H1 (cell line): ENCODE data around the gene IFNL1. TPM values are rescaled to one million over a fixed set of nuclear protein-coding genes. Genes with fewer than 3 reads are reported as not detected.

Experiments
- CTCF ChIA-PET: fragments of 300-600 bp; sonication (Branson Sonifier 250); formaldehyde crosslinking; loops from one replicate; lab custom pipeline; 2021; ENCODE audit not compliant: partially characterized antibody; lab: Charles Lee
- POLR2A ChIA-PET: fragments of 300-600 bp; sonication (Branson Sonifier 250); formaldehyde crosslinking; loops from one replicate; lab custom pipeline; 2021; ENCODE audit warnings: inconsistent platforms; ENCODE audit not compliant: partially characterized antibody; lab: Charles Lee
- DNase-seq, 2 experiments: peaks; one replicate each; pipeline versions ENCODE4 v3.0.0 to v3.0.0-alpha.2; 2010 to 2022; ENCODE audit warnings: low spot score in 2 of 2, low read depth in 1 of 2, mixed read lengths in 1 of 2
- FAIRE-seq: peaks from 2 replicates; lab custom pipeline; 2011; peaks lifted over from hg19 to GRCh38; lab: Jason Lieb, UNC
- H2AFZ ChIP-seq: 2 replicates; pipeline ENCODE4 v1.8.1; 2012; ENCODE audit warnings: low read length, inconsistent platforms
- H2AK5ac ChIP-seq: 2 replicates; pipeline ENCODE4 v1.6.1; 2013; ENCODE audit warnings: low read depth, low read length
- H2BK120ac ChIP-seq: replicated peaks from 2 replicates; pipeline ENCODE3; 2013; ENCODE audit warnings: low read depth, low read length, inconsistent platforms
- H2BK12ac ChIP-seq: 2 replicates; pipeline ENCODE4 v1.6.1; 2013; ENCODE audit warnings: low read depth, low read length
- H2BK15ac ChIP-seq: 2 replicates; pipeline ENCODE4 v1.6.1; 2013; ENCODE audit warnings: low read length
- H2BK20ac ChIP-seq: 2 replicates; pipeline ENCODE4 v1.6.1; 2013; ENCODE audit warnings: low read length
- H2BK5ac ChIP-seq: 2 replicates; pipeline ENCODE4 v1.6.1; 2013; ENCODE audit warnings: low read depth, low read length
- H3K14ac ChIP-seq: 2 replicates; pipeline ENCODE4 v1.6.1; 2013; ENCODE audit warnings: inconsistent platforms; ENCODE audit not compliant: insufficient read length
- H3K18ac ChIP-seq: 2 replicates; pipeline ENCODE4 v1.6.1; 2013; ENCODE audit warnings: low read length; ENCODE audit errors: extremely low read depth
- H3K23ac ChIP-seq: 2 replicates; pipeline ENCODE4 v1.6.1; 2013; ENCODE audit warnings: inconsistent platforms; ENCODE audit not compliant: insufficient read length
- H3K23me2 ChIP-seq: 2 replicates; pipeline ENCODE4 v1.6.1; 2013; ENCODE audit warnings: low read depth, low read length
- H3K27ac ChIP-seq: 2 replicates; pipeline ENCODE4 v1.6.1; 2011; ENCODE audit warnings: low read depth, low read length, inconsistent platforms
- H3K27me3 ChIP-seq, 4 experiments: replicated peaks in 1 of 4; 1 replicate in 1 of 4; 2 replicates in 3 of 4; pipeline versions ENCODE4 v1.6.1 to v1.8.1; 2011 to 2013; ENCODE audit warnings: low read length in 3 of 4, mild to moderate bottlenecking in 3 of 4, inconsistent platforms in 2 of 4, mixed read lengths in 2 of 4, moderate library complexity in 1 of 4; ENCODE audit not compliant: control insufficient read depth in 3 of 4, insufficient read depth in 3 of 4; ENCODE audit errors: extremely low read depth in 1 of 4
- H3K36me3 ChIP-seq, 4 experiments: 2 replicates each; pipeline versions ENCODE4 v1.6.1 to v1.8.1; 2011 to 2013; ENCODE audit warnings: mild to moderate bottlenecking in 4 of 4, low read length in 3 of 4, moderate library complexity in 2 of 4, control low read depth in 1 of 4, inconsistent platforms in 1 of 4; ENCODE audit not compliant: insufficient read depth in 4 of 4, control insufficient read depth in 2 of 4
- H3K4ac ChIP-seq: replicated peaks from 2 replicates; pipeline ENCODE3; 2013; ENCODE audit warnings: low read length, low read depth, mixed read lengths, inconsistent platforms; ENCODE audit not compliant: insufficient read length
- H3K4me1 ChIP-seq, 4 experiments: replicated peaks in 1 of 4; 1 replicate in 1 of 4; 2 replicates in 3 of 4; pipeline versions ENCODE4 v1.6.1 to v1.8.1; 2011 to 2013; ENCODE audit warnings: low read length in 3 of 4, inconsistent platforms in 2 of 4, mixed read lengths in 1 of 4; ENCODE audit not compliant: insufficient read depth in 4 of 4, control insufficient read depth in 3 of 4
- H3K4me2 ChIP-seq, 2 experiments: 2 replicates each; pipeline versions ENCODE4 v1.6.1 to v1.8.1; 2011 to 2013; ENCODE audit warnings: low read depth in 2 of 2, low read length in 2 of 2, control low read depth in 1 of 2, inconsistent platforms in 1 of 2, mild to moderate bottlenecking in 1 of 2; ENCODE audit not compliant: insufficient read depth in 1 of 2
- H3K4me3 ChIP-seq, 4 experiments: fragments of 200-600, 300-600 bp in 1 of 4; sonication (generic), shearing (Covaris generic), sonication (Bioruptor Twin) in 1 of 4; 2 replicates each; pipeline versions ENCODE4 v1.5.1 to v1.8.1; 2011 to 2016; ENCODE audit warnings: low read length in 4 of 4, low read depth in 3 of 4, control low read depth in 2 of 4, inconsistent platforms in 2 of 4, mild to moderate bottlenecking in 2 of 4, mixed read lengths in 1 of 4, moderate library complexity in 1 of 4; ENCODE audit not compliant: insufficient read depth in 2 of 4; ENCODE audit errors: extremely low read depth in 1 of 4
- H3K56ac ChIP-seq: replicated peaks from 2 replicates; pipeline ENCODE3; 2013; ENCODE audit warnings: low read depth, mild to moderate bottlenecking, mixed read lengths, low read length, inconsistent platforms; ENCODE audit not compliant: insufficient read length
- H3K79me1 ChIP-seq: 2 replicates; pipeline ENCODE4 v1.6.1; 2013; ENCODE audit warnings: low read depth, low read length, control low read depth
- H3K79me2 ChIP-seq, 2 experiments: 2 replicates each; pipeline versions ENCODE4 v1.6.1 to v1.8.1; 2012 to 2013; ENCODE audit warnings: low read length in 2 of 2, mild to moderate bottlenecking in 2 of 2, inconsistent platforms in 1 of 2; ENCODE audit not compliant: insufficient read depth in 2 of 2, control insufficient read depth in 1 of 2
- H3K9ac ChIP-seq, 4 experiments: replicated peaks in 1 of 4; 1 replicate in 1 of 4; 2 replicates in 3 of 4; pipeline versions ENCODE4 v1.6.1 to v1.8.1; 2011 to 2013; ENCODE audit warnings: low read depth in 3 of 4, low read length in 3 of 4, control low read depth in 2 of 4, mild to moderate bottlenecking in 2 of 4, moderate library complexity in 2 of 4, inconsistent platforms in 1 of 4; ENCODE audit errors: extremely low read depth in 1 of 4
- H3K9me3 ChIP-seq, 2 experiments: 2 replicates each; pipeline versions ENCODE4 v1.6.1 to v1.8.1; 2012 to 2013; ENCODE audit warnings: mild to moderate bottlenecking in 2 of 2, moderate library complexity in 2 of 2, control low read depth in 1 of 2, inconsistent platforms in 1 of 2, low read depth in 1 of 2, low read length in 1 of 2, mixed read lengths in 1 of 2; ENCODE audit not compliant: insufficient read depth in 2 of 2
- H4K20me1 ChIP-seq, 2 experiments: replicated peaks in 1 of 2; 2 replicates each; pipeline versions ENCODE3 to v1.8.1; 2011 to 2013; ENCODE audit warnings: inconsistent platforms in 2 of 2, low read length in 2 of 2, mild to moderate bottlenecking in 1 of 2; ENCODE audit not compliant: insufficient read depth in 2 of 2, control insufficient read depth in 1 of 2
- H4K5ac ChIP-seq: 2 replicates; pipeline ENCODE4 v1.6.1; 2013; ENCODE audit warnings: low read length, low read depth, mixed read lengths, inconsistent platforms; ENCODE audit not compliant: insufficient read length
- H4K8ac ChIP-seq: 2 replicates; pipeline ENCODE4 v1.8.0; 2013; ENCODE audit warnings: mild to moderate bottlenecking, moderate library complexity, low read length, inconsistent platforms; ENCODE audit not compliant: insufficient read depth; ENCODE audit errors: extremely low read depth
- H4K91ac ChIP-seq: replicated peaks from 2 replicates; pipeline ENCODE3; 2013; ENCODE audit warnings: low read length, mixed read lengths, inconsistent platforms; ENCODE audit not compliant: insufficient read length
- ATF2 ChIP-seq: IDR thresholded peaks from 2 replicates; pipeline ENCODE4 v1.6.1; 2012; ENCODE audit warnings: low read length, inconsistent platforms
- CBX8 ChIP-seq: fragments of 300-800, 300-1000 bp; sonication (generic); IDR thresholded peaks from 2 replicates; pipeline ENCODE4 v1.7.1; 2016; ENCODE audit warnings: low read depth, low read length, borderline replicate concordance
- FOSL1 ChIP-seq: IDR thresholded peaks from 2 replicates; pipeline ENCODE4 v1.6.1; 2011; ENCODE audit warnings: mild to moderate bottlenecking, low read depth, low read length, moderate library complexity; ENCODE audit not compliant: insufficient read depth
- HDAC6 ChIP-seq: IDR thresholded peaks from one replicate; pipeline ENCODE4 v1.7.1; 2012; ENCODE audit warnings: low read depth, mild to moderate bottlenecking, inconsistent platforms, low read length, moderate library complexity
- JUN ChIP-seq: IDR thresholded peaks from 2 replicates; pipeline ENCODE4 v1.6.1; 2011; ENCODE audit warnings: low read depth, mild to moderate bottlenecking, improper control_type of control experiment, low read length
- PHF8 ChIP-seq: fragments of 200-600 bp; sonication (generic); conservative IDR thresholded peaks from 2 replicates; pipeline ENCODE4 v1.7.1; 2012; ENCODE audit warnings: low read depth, mild to moderate bottlenecking, inconsistent platforms, low read length, moderate library complexity
- POU5F1 ChIP-seq: IDR thresholded peaks from 2 replicates; pipeline ENCODE4 v1.6.1; 2011; ENCODE audit warnings: low read depth, mild to moderate bottlenecking, low read length, moderate library complexity
- RFX5 ChIP-seq: IDR thresholded peaks from 2 replicates; pipeline ENCODE4 v1.6.1; 2011; ENCODE audit warnings: low read depth, low read length, improper control_type of control experiment, borderline replicate concordance
- SP1 ChIP-seq: IDR thresholded peaks from 2 replicates; pipeline ENCODE4 v1.6.1; 2011; ENCODE audit warnings: low read depth, low read length
- TAF1 ChIP-seq: IDR thresholded peaks from 2 replicates; pipeline ENCODE4 v1.6.1; 2011; ENCODE audit warnings: mild to moderate bottlenecking, low read depth, low read length
- ZNF274 ChIP-seq: IDR thresholded peaks from 2 replicates; pipeline ENCODE4 v1.7.0; 2012; ENCODE audit warnings: low read length, borderline replicate concordance; ENCODE audit errors: extremely low read depth
- WGBS, 2 experiments: shearing (Covaris generic) in 1 of 2; methylation state at CpG; one replicate each; pipeline versions ENCODE4 v1.1.6 to v1.1.7; 2013 to 2015; ENCODE audit warnings: low lambda C conversion rate in 2 of 2, mixed read lengths in 2 of 2, inconsistent platforms in 1 of 2, low coverage in 1 of 2, missing lambda C conversion rate in 1 of 2; ENCODE audit not compliant: insufficient replicate concordance in 2 of 2, insufficient coverage in 1 of 2, insufficient read length in 1 of 2; ENCODE audit errors: extremely low coverage in 1 of 2, missing lambda C conversion rate in 1 of 2; 5-methylcytosine and 5-hydroxymethylcytosine counted together
- polyA plus RNA-seq, 7 experiments: library from polyadenylated mRNA; depleted of rRNA in 3 of 7; stranded (reverse) in 5 of 7; unstranded in 2 of 7; fragments of >200 nt in 5 of 7; fragments of 200-250 nt in 2 of 7; gene quantifications; 1 replicate in 5 of 7; 2 replicates in 1 of 7; 4 replicates in 1 of 7; pipeline versions ENCODE4 v1.2.1 to v1.2.3, GENCODE V29; 2011 to 2013; ENCODE audit warnings: missing spikeins in 2 of 7, mixed read lengths in 2 of 7
- total RNA-seq: library from RNA; stranded (reverse); fragmentation: NEBNext Ultra II Directional; extraction: Animal tissue kit (Norgen Biotek cat#: 25700); gene quantifications from 2 replicates; pipeline ENCODE4 v1.2.1, GENCODE V29; 2021

The IFNL1 gene
- total and polyA plus RNA-seq, 2 of the 8 experiments (the other 6 are each of a cell fraction or from before 2014, with no cell fraction given) = not detected

- Histone ChIP-seq H3K4ac (no peak overlapping the region), H2BK20ac (no peak overlapping the region), H2BK120ac (no peak overlapping the region), H3K9ac (no peak overlapping the region; a peak in 2 of 7 replicates), H2AFZ (no peak overlapping the region), H3K23me2 (peaks cover 14% of the 10 kb centered on the region), H4K8ac (no peak overlapping the region), H3K14ac (no peak overlapping the region), H3K27ac (no peak overlapping the region), H2BK15ac (no peak overlapping the region), H3K9me3 (no peaks in the 10 kb centered on the region), H3K79me1 (peaks cover 12% of the 10 kb centered on the region), H3K27me3 (no peaks in the 10 kb centered on the region), H3K4me2 (no peak overlapping the region), H4K91ac (no peak overlapping the region), H3K56ac (no peak overlapping the region), H3K23ac (no peak overlapping the region), H2BK5ac (no peak overlapping the region), H3K4me1 (peaks cover under 1 to 6% (median 2%) of the 10 kb centered on the region in 4 experiments; a peak in 4 of 7 replicates), H3K18ac (no peak overlapping the region), H2BK12ac (no peak overlapping the region), H4K5ac (no peak overlapping the region), H3K4me3 (no peak overlapping the region), H3K79me2 (peaks cover 0 to 32% of the 10 kb centered on the region in 2 experiments; a peak in 2 of 4 replicates), H4K20me1 (peaks cover 15 to 20% of the 10 kb centered on the region in 2 experiments), H2AK5ac (no peak overlapping the region), H3K36me3 (peaks cover 0 to 9% (median 2%) of the 10 kb centered on the region in 4 experiments; a peak in 2 of 8 replicates)
- CTCF ChIA-PET = interaction anchor here (0.6 to 2.8 kb wide), 8 partner anchors 10 to 90 kb away, joined by 3 to 8 read pairs (median 5); no protein-coding TSS in a partner anchor
- DNase-seq (no peak), FAIRE-seq (no peak)
- WGBS, 2 experiments = 92% methylated on average over 1 of the region's 1 CpG; no CpG with 5 or more reads in 1 of the 2 experiments
- POLR2A ChIA-PET = interaction anchor here (1.0 to 2.1 kb wide), 5 partner anchors 20 to 89 kb away, joined by 3 to 8 read pairs (median 3); partner anchors contain the start of genes MED29 and PAF1
- TF ChIP-seq PHF8 (no peak), HDAC6 (no peak), SP1 (no peak), FOSL1 (no peak), ATF2 (no peak), RFX5 (no peak), TAF1 (no peak), ZNF274 (no peak), POU5F1 (no peak), JUN (no peak), CBX8 (no peak)
These were observed 49.7 kb downstream of the IFNL1 start for GRCh38 chr19:39345956-39346355.
